Memory B cell (primary cell): ENCODE data around the gene PRPF6.

Experiments
- ATAC-seq: fragments of 150-1000 bp; cut with Tn5 transposase; 2 replicates; pipeline ENCODE4 v1.10.0; 2021; ENCODE audit warnings: low read depth, mild to moderate bottlenecking, moderate library complexity
- DNase-seq, 2 donors: peaks; one replicate each; pipeline ENCODE4 v3.0.0; 2022; ENCODE audit warnings: low spot score in 2 of 2
- H3K27ac Mint-ChIP-seq: one replicate; pipeline ENCODE4 v1.8.0; 2022; ENCODE audit warnings: mild to moderate bottlenecking, moderate library complexity, mixed read lengths
- H3K27me3 Mint-ChIP-seq: one replicate; pipeline ENCODE4 v1.8.0; 2022; ENCODE audit warnings: mixed read lengths
- H3K36me3 Mint-ChIP-seq: one replicate; pipeline ENCODE4 v1.8.0; 2022; ENCODE audit warnings: mild to moderate bottlenecking, mixed read lengths
- H3K4me1 Mint-ChIP-seq: one replicate; pipeline ENCODE4 v1.8.0; 2022; ENCODE audit warnings: mixed read lengths
- H3K4me3 Mint-ChIP-seq: one replicate; pipeline ENCODE4 v1.8.0; 2022; ENCODE audit warnings: mild to moderate bottlenecking, moderate library complexity, mixed read lengths
- H3K9me3 Mint-ChIP-seq: one replicate; pipeline ENCODE4 v1.8.0; 2022; ENCODE audit warnings: mixed read lengths

The PRPF6 gene

DNA sequence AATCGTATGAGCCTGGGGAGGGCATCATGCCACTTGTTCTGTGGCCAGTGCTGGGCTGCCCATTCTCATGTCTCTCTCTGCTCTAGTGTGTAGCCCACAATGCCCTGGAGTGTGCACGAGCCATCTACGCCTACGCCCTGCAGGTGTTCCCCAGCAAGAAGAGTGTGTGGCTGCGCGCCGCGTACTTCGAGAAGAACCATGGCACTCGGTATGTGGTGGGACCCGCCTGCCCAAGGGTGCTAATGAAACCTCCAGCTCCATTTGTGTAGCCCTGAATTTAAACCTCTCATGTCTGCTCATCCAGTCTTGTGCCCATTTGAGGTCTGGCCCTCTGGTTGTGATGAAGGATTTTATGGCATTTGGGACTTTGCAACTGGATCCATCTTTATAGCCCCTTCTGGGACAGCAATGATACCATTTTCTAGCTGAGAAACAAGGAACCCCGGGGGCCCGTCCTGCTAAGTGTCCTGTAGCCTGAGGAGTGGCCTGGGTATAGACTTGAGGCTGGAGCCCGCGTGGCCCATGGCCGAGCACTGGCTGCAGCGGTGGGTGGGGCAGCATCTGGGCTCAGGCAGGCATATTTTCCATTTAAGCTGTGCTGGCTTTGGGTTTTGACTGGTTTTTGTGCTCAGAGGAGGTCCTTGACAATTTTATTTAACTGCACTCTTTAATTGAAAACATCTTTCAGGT, 41.9 kb downstream of the PRPF6 start:
- no peaks in the 10 kb centered on the region for H3K9me3 Mint-ChIP-seq
- peaks cover 38% of the 10 kb centered on the region for H3K36me3 Mint-ChIP-seq
- no peak overlapping the region for H3K27ac Mint-ChIP-seq

DNA sequence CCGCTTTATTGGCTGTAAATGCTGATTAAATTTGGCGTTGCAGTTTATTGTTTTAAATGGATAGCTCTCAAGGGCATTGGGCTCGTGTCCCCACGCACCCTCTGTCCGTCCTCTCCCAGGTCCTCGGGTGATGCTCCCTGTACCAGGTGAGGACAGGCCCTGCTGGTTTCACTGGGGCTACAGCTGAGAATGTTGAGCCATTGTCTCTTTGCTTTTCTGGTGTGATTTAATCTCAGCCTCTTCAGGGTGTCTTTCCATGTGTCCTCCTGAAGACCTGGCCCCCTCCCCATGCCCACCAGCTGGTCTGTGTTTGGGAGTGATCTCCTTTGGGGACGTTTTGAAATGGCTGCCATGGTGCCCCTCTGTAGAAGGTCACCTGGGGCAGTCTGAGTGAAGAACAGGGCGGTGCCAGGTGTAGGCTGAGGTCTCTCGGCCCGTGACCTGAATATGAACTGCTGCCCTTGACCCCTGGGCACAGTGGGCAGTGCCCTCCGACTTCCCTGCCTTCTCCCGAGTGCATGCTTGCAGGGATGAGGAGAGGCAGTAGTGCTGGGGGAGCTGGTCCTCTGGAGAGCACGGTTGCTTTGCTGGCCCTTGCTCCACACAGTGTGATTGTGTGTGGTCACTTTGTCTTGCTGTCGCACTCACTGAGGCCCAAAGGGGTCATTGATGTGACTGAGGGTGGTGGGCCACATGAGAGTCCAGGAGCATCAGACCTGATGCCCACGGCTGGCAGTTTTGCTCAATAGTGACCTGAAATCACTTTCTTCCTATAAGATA, 42.6 kb downstream of the PRPF6 start:
- Mint-ChIP-seq H3K4me1 (no peaks in the 10 kb centered on the region), H3K27me3 (no peaks in the 10 kb centered on the region), H3K4me3 (no peak overlapping the region), H3K27ac (no peak overlapping the region), H3K36me3 (peaks cover 34% of the 10 kb centered on the region), H3K9me3 (no peaks in the 10 kb centered on the region)
- ATAC-seq (no peak), DNase-seq (no peak)

More for the DNA sequence above, 41.9 kb downstream of the PRPF6 start:
- Mint-ChIP-seq H3K27me3 (no peaks in the 10 kb centered on the region), H3K4me1 (no peaks in the 10 kb centered on the region), H3K4me3 (no peak overlapping the region)
- ATAC-seq: no peak
- no peak for DNase-seq

DNA sequence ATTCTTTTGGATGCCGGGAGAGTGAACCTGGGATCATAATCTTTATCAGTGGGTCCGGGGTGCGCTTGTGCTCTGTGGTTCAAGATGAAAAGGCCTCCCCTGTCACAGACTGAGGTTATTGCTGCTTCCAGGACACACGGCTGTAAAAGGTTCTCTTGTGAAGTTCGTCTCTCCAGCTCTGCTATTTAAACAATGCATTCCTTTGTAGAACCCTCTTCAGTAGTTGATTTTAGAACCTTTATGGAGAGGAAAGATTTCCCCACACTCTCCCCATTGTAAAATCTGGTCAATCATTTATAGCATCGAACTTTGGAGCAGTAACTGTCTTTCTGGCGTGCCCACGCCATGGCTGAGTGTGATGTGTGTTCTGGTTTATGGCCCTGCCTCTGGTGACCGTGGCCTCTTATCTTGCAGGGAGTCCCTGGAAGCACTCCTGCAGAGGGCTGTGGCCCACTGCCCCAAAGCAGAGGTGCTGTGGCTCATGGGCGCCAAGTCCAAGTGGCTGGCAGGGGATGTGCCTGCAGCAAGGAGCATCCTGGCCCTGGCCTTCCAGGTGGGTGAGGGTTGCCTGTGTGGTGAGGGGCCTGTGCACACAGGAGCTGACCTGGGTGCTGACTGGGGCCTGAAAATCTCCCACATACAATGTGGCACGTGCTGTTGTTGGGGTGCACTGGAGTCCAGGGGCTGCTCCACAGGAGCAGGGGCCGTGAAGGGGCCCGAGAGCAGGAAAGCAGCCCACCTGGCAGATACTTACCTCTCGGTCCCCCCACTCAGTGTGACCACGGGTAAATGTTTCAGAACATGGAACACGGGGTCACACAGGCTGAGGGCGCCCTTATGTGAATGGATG, 43.4 kb downstream of the PRPF6 start:
- H3K4me1 Mint-ChIP-seq: no peaks in the 10 kb centered on the region
- H3K9me3 Mint-ChIP-seq: no peaks in the 10 kb centered on the region
- H3K27me3 Mint-ChIP-seq: no peaks in the 10 kb centered on the region
- H3K27ac Mint-ChIP-seq: no peak overlapping the region
- peaks cover 33% of the 10 kb centered on the region for H3K36me3 Mint-ChIP-seq
- ATAC-seq: no peak
- DNase-seq: no peak
- H3K4me3 Mint-ChIP-seq: no peak overlapping the region

DNA sequence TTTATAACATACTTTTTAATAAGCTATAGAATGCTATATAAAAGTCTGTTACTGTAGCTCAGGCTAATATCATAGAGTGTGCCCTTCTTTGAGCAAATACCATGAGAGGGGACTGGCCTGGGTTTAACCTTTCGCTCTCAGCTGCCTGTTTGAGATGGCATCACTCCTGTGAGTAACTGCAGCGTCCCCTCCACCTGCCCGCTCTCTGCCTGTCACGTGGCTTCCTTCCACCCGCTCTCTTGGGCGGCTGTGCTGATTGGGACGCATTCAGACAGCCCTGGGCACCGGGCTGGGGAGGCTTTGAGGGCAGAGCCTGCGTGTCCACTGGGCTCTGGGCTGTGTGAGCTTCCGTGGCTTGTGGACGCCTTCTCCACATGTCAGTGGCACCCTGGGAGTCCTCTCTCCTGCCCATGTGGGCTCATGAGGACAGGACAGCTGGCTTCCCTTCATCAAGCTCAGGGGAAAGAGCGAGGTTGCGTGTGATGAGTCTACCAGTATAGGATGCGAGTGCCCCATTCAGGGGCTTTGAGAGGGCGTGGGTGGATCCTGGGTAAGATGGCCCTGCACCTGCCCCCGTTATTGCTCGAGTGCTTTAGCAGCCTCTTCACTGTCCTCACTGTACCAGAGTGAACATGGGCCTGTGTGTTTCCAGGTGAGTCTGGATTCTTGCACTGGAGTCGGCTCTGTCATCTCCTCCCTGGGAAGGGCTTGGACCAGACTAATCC, 44.3 kb downstream of the PRPF6 start:
- ATAC-seq (no peak), DNase-seq (no peak)
- Mint-ChIP-seq H3K4me1 (no peaks in the 10 kb centered on the region), H3K36me3 (peaks cover 32% of the 10 kb centered on the region), H3K4me3 (no peak overlapping the region), H3K9me3 (no peaks in the 10 kb centered on the region), H3K27ac (no peak overlapping the region), H3K27me3 (no peaks in the 10 kb centered on the region)

DNA sequence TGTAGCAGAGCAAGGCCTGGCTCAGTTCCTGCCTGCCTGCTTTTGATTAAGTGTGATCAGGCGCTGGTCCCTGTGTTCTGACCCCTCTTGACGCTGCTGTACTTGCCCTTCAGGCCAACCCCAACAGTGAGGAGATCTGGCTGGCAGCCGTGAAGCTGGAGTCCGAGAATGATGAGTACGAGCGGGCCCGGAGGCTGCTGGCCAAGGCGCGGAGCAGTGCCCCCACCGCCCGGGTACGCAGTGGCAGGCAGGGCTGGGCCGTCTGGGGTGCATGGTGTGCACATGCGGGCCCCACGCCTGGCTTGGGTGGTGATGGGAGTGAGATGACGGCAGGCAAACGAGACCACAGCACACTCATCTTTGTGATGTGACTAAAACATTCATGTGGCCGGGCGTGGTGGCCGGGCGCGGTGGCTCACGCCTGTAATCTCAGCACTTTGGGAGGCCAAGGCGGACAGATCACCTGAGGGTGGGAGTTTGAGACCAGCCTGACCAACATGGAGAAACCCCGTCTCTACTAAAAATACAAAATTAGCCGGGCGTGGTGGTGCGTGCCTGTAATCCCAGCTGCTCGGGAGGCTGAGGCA, 45.0 kb downstream of the PRPF6 start:
- H3K36me3 Mint-ChIP-seq: peaks cover 36% of the 10 kb centered on the region
- no peaks in the 10 kb centered on the region for H3K9me3 Mint-ChIP-seq
- H3K4me1 Mint-ChIP-seq: no peaks in the 10 kb centered on the region
- H3K27ac Mint-ChIP-seq: no peak overlapping the region
- H3K27me3 Mint-ChIP-seq: no peaks in the 10 kb centered on the region
- DNase-seq (no peak), ATAC-seq (no peak)
- no peak overlapping the region for H3K4me3 Mint-ChIP-seq

DNA sequence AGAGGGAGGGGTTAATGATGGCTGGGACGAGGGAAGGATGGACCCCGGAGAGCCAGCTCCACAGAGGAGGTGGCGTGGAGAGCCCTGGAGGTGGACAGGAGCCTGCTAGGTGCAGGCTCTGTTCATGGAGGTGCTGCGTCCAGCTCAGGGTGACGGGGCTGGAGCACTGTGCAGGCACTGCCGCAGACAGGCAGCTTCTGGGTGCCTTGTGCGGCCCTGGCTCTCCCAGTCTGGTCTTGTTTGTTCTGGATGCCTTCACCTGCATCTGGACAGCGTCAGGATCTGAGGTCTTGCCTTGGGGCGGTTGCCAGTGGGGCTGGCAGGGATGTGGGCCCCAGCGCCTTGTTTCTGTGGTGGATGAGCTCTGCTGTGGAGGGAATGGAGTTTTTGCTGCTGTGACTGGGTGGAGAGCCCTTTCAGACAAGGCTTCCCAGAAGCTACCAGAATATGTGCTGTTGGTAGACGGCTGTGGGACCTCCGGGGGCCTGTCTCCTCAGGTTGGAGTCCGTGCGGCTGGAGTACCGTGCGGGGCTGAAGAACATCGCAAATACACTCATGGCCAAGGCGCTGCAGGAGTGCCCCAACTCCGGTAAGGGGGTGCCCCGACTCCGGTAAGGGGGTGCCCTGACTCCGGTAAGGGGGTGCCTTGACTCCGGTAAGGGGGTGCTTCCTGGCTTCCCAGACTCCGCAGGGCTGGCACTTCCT, 47.2 kb downstream of the PRPF6 start:
- Mint-ChIP-seq H3K9me3 (no peaks in the 10 kb centered on the region), H3K27me3 (no peaks in the 10 kb centered on the region), H3K27ac (no peak overlapping the region), H3K4me1 (no peaks in the 10 kb centered on the region), H3K4me3 (no peak overlapping the region), H3K36me3 (peaks cover 35% of the 10 kb centered on the region)
- no peak for ATAC-seq
- DNase-seq: no peak

DNA sequence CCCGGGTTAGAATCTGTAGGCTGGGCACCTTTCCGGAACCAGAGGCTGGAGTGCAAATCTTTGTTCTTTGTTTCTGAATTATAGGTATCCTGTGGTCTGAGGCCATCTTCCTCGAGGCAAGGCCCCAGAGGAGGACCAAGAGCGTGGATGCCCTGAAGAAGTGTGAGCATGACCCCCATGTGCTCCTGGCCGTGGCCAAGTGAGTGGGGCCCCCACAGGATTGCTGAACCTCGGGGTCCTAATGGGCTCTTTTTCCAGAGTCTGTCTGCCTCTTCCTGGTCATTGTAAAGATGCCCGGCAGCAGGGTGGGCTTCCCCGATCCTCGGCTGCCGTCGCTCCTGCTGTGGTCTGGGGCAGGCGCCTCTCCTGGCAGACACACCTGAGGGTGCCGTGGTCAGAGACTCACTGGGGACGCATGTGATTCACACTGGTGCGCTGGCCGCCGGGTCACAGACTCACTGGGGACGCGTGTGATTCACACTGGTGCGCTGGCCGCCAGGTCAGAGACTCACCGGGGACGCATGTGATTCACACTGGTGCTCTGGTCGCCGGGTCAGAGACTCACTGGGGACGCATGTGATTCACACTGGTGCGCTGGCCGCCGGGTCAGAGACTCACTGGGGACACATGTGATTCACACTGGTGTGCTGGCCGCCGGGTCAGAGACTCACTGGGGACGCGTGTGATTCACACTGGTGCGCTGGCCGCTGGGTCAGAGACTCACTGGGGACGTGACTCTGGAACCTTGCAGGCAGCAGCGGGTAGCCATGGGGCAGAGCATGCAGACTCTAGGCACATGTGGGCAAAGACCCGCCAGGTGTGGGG, 48.6 kb downstream of the PRPF6 start:
- no peaks in the 10 kb centered on the region for H3K9me3 Mint-ChIP-seq
- no peaks in the 10 kb centered on the region for H3K4me1 Mint-ChIP-seq
- no peak for DNase-seq
- H3K27ac Mint-ChIP-seq: no peak overlapping the region
- no peaks in the 10 kb centered on the region for H3K27me3 Mint-ChIP-seq
- ATAC-seq: no peak
- peaks cover 27% of the 10 kb centered on the region for H3K36me3 Mint-ChIP-seq
- H3K4me3 Mint-ChIP-seq: no peak overlapping the region

DNA sequence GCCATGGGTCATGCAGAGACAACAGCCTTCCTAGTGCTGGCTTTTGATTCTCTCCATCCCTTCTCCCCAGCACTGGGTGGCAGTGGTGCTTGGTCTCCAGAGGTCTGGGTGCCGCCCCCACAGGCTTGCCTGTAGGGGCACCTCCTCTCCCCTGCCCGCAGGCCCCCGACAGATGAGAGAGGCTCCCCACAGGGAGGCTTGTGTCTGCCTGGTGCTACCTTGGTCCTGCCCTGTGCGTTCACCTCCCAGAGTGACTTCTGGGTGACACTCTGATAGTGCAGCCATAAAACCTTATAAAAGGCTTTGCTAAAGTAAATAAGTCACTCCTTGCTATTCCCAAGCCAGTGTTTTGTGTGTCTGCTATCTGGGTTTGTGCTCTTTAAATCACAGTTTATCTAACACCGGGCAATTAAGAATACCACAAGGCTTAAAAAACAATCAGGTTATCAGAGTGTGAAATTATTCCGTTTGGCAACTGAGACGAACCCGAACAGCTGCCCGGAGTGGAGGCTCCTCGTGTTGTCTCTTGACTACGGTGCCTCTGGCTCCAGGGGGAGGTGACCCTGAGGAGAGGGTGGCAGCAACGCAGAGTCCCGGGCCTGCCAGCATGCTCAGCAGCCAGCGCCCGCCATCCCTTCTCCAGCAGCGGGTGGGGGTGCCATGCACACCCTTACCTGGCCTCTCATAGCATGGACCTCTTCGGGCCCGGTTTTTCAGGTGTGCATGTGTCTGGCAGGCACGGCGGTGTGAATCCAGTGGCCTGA, 49.6 kb downstream of the PRPF6 start:
- Mint-ChIP-seq H3K9me3 (no peaks in the 10 kb centered on the region), H3K36me3 (peaks cover 24% of the 10 kb centered on the region), H3K27ac (no peak overlapping the region), H3K4me1 (no peaks in the 10 kb centered on the region), H3K4me3 (no peak overlapping the region), H3K27me3 (no peaks in the 10 kb centered on the region)
- ATAC-seq (no peak), DNase-seq (no peak)

DNA sequence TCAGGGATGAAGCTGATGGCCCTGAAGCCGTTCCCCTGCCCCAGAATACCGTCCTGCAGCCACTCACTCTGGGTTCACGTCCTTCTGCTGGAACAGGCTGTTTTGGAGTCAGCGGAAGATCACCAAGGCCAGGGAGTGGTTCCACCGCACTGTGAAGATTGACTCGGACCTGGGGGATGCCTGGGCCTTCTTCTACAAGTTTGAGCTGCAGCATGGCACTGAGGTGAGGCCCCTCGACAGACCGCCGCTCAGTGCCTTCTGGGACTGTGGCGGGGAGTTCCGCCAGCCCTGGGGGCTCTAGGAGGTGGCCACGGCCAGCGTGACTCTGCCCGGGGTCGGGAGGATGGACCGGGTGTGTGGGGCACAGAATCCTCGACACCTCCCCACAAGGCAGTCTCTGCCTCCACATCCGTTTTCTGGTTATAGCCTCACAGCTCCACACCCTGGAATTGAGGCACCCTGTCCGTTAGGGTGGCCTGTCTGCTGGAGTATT, 50.9 kb downstream of the PRPF6 start:
- DNase-seq: no peak
- H3K4me3 Mint-ChIP-seq: no peak overlapping the region
- H3K27me3 Mint-ChIP-seq: no peaks in the 10 kb centered on the region
- H3K9me3 Mint-ChIP-seq: no peaks in the 10 kb centered on the region
- H3K4me1 Mint-ChIP-seq: no peaks in the 10 kb centered on the region
- no peak overlapping the region for H3K27ac Mint-ChIP-seq
- peaks cover 20% of the 10 kb centered on the region for H3K36me3 Mint-ChIP-seq
- ATAC-seq: no peak

DNA sequence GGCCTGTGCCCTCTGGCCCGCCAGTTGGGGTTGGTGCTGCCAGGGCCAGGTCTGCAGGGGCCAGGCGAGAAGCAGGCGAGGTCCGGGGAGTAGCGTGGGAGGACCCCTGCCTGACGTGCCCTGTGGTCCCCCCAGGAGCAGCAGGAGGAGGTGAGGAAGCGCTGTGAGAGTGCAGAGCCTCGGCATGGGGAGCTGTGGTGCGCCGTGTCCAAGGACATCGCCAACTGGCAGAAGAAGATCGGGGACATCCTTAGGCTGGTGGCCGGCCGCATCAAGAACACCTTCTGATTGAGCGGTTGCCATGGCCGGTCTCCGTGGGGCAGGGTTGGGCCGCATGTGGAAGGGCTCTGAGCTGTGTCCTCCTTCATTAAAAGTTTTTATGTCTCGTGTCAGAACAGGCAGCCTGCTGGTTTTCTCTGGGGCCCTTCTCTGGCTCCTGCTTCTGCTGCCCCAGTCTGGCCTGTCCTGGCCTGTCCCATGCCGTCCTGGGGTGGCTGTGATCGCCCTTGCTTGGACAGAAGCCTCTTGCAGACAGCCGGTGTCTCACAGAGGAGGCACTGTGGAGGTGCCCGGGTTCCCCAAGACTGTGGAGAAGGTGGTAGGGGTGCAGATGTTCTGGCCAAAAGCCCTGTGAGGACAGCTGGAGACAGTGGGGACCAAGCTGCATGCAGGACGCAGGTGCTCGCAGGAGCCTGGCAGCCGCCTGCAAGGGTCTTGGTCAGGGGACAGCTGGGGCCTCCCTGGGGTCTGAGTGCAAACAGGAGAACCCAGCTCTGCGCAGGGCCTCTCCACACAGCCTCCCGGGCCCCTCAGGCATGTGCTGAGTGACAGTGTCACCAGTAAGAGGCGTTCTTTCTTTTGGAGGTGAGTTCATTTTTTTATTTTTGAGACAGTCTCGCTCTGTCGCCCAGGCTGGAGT, 52.0 kb downstream of the PRPF6 start:
- Mint-ChIP-seq H3K36me3 (peaks cover 15% of the 10 kb centered on the region), H3K27ac (no peak overlapping the region), H3K27me3 (no peaks in the 10 kb centered on the region), H3K9me3 (no peaks in the 10 kb centered on the region), H3K4me1 (peaks cover 2% of the 10 kb centered on the region), H3K4me3 (no peak overlapping the region)
- ATAC-seq (no peak), DNase-seq (no peak)

DNA sequence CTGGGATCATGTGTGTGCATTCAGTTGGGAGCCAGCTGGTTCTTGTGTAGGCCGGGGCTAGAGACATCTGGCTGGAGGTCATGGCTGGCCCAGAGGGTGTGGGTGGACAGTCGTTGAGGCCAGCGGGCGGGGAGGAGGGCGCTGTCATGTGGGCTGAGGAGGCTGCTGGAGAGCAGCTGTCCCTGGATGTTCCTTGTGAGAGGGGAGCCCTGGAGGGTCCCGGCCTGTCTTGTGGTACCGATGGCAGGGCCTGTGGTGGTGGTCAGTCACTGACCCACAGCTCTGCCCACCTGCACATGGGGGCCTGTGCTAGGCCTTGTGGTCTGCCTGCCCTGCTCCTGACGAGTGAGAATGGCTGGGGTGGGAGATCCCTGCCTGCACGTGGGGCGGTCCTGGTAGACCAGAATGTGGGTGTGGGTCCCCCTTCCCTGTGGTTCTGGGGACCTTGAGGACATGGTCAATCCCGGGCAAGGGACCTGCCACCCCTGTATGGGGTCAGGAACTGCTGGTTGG, 53.1 kb downstream of the PRPF6 start:
- Mint-ChIP-seq H3K4me3 (no peak overlapping the region), H3K9me3 (no peaks in the 10 kb centered on the region), H3K27me3 (no peaks in the 10 kb centered on the region), H3K36me3 (peaks cover 14% of the 10 kb centered on the region), H3K27ac (no peak overlapping the region), H3K4me1 (peaks cover 2% of the 10 kb centered on the region)
- ATAC-seq (no peak), DNase-seq (no peak)
